HG03039 (cell line): Measurements from ENCODE around the gene EIPR1.

ENCODE experiments used
- ATAC-seq: cut with Tn5 transposase; IDR thresholded peaks from one replicate; pipeline ENCODE4 v1.9.1; 2021; ENCODE audit warnings: mild to moderate bottlenecking, moderate library complexity; ENCODE audit not compliant: unreplicated experiment

EIPR1 gene

DNA sequence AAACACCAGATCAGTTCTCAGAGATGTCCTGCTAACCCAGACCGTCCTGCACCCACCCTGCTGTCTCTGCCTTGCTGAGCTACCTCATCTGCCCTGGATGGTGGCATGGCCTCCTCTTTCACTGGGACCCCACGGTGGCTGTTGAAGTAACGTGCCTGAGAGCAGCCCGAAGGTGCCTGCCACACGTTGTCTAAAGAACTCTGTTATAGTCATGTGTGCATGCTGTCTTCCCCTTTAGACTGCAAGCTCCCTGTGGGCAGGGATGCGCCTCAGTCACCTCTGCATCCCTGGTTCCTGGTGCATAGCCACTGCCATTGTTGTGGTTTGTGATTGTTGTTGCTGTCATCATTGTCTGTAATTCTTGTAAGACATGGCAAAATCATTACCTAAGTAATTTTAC is 235.9 kb downstream of the EIPR1 start:
- ATAC-seq = no peak

DNA sequence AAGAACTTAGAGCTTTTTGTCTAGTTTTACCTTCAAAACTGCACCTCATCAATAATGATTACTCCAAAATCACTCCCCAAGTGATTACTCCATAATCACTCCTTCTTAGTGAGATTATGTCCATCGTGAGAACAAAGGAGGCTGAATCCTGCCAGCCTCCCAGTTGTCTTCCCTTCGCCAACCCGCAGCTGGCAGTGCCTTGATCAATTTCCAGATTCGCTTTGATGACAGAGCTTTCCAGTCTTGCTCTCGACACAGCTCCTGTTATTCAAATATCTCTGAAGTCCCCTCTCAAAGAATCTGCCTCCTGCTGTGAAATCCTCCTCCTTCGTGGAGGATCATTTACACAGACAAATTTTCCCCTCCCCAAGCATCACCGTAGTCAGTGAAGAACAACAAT is 237.7 kb downstream of the EIPR1 start:
- ATAC-seq = no peak
